Psoas muscle (tissue), 8 donors: ENCODE measurements around the gene VIPR1. TPM values are rescaled to one million over a fixed set of nuclear protein-coding genes. Genes with fewer than 3 reads are reported as not detected.

Experiments
- ATAC-seq, 4 donors: fragments of 200-7000 bp; cut with Tn5 transposase; one replicate each; pipeline ENCODE4 v1.9.1; 2020; ENCODE audit warnings: moderate library complexity in 3 of 4, mild to moderate bottlenecking in 2 of 4
- DNase-seq, 2 donors: peaks; one replicate each; pipeline ENCODE4 v3.0.0-alpha.2; 2020
- H3K27ac ChIP-seq: fragments of 200-600 bp; one replicate; pipeline ENCODE4 v1.8.0; 2022
- H3K27me3 ChIP-seq, 3 donors: fragments of 200-600 bp in 1 of 3; one replicate each; pipeline versions ENCODE4 v1.6.1 to v1.8.0; 2013 to 2022; ENCODE audit warnings: low read length in 2 of 3, mild to moderate bottlenecking in 2 of 3, moderate library complexity in 1 of 3; ENCODE audit not compliant: insufficient read depth in 3 of 3
- H3K36me3 ChIP-seq, 2 donors: fragments of 200-600 bp in 1 of 2; one replicate each; pipeline versions ENCODE4 v1.6.1 to v1.8.0; 2013 to 2022; ENCODE audit warnings: low read depth in 1 of 2, mild to moderate bottlenecking in 1 of 2, moderate library complexity in 1 of 2; ENCODE audit not compliant: insufficient read depth in 1 of 2
- H3K4me1 ChIP-seq: fragments of 200-600 bp; one replicate; pipeline ENCODE4 v1.8.0; 2022
- H3K4me3 ChIP-seq: fragments of 200-600 bp; one replicate; pipeline ENCODE4 v1.8.0; 2022; ENCODE audit warnings: mild to moderate bottlenecking
- H3K9me3 ChIP-seq: fragments of 200-600 bp; one replicate; pipeline ENCODE4 v1.8.0; 2022
- WGBS, 3 donors: extraction: QIAGEN DNeasy Blood & Tissue Kit; methylation state at CpG; one replicate each; pipeline versions ENCODE4 v1.1.6 to v1.1.7; 2013; 5-methylcytosine and 5-hydroxymethylcytosine counted together
- intact Hi-C, 2 donors: fragments of 100-400 bp; cut with DNase I; formaldehyde crosslinking; loops; one replicate each; pipeline versions ENCODE4 v1.11.0 to v1.14.2; 2022
- polyA plus RNA-seq, 3 donors: library from polyadenylated mRNA; stranded (reverse); fragments of 200-250 nt; gene quantifications; one replicate each; pipeline ENCODE4 v1.2.3, GENCODE V29; 2013
- total RNA-seq, 4 donors: library from RNA; stranded (reverse); fragmentation: NEBNext Ultra II Directional in 2 of 4; extraction: Animal tissue kit (Norgen Biotek cat#: 25700) in 2 of 4; gene quantifications; one replicate each; pipeline versions ENCODE4 v1.2.1 to v1.2.4, GENCODE V29; 2021 to 2023
- TF ChIP-seq, protein P1 (sequence below): fragments of 200-600 bp; IDR thresholded peaks from one replicate; pipeline ENCODE4 v1.8.0; 2022; ENCODE audit warnings: antibody characterized with exemption
- donor health status: healthy with polysubstance abuse.
- donor health status: DM: no; HTN: no; CAD: no; lungs with moderate emphysema.
- donor health status: Bipolar disorder and iron deficiency.
- donor health status: healthy.
- donor health status: DM: yes; HTN: yes; CAD: no.
- donor health status: DM: no; HTN: no; CAD: no.
- donor health status: DM: no; HTN: no; CAD: no.
- donor health status: DM: yes; HTN: yes; CAD: no.

VIPR1 gene
- total and polyA plus RNA-seq, 7 donors = 0.28 to 1.8 (median 0.69) TPM

DNA sequence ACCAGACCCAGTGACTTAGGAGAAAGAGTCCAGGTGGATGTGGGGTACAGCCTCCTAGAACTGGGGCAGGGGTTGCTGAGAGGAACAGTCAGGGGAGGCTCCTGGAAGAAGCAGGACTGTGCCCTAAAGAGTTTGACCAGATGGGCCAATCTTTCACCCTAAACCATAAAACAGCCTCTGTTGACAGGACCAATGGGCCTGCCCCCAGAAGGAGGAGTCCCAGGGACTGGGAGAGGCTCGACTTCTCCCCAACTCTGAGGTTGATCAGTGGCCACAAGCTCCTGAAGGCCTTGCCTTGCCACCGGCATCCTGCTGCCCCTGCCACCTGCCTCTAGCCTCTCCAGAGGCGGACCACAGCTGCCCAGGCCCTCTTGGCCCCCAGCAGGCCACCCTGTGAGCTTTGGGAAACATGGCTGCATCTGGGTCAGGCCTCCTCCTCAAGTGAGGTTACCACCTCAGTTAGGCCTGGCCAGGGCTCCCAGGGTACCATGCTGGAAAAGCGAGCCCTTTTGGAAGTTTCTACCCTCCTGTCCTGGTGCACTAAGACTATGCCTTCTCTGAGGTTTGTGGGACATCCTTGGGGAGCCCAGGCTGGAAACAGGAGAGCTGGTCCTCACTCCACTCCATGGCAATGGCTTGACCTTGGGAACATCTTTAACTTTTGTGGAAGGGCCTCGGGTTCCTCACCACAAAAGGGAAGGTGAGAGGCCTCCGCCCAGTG is 2.8 kb downstream of the VIPR1 start:
- peaks cover 8% of the 10 kb centered on the region for H3K4me1 ChIP-seq
- DNase-seq = no peak
- H3K9me3 ChIP-seq = no peaks in the 10 kb centered on the region
- TF ChIP-seq, protein P1, sequence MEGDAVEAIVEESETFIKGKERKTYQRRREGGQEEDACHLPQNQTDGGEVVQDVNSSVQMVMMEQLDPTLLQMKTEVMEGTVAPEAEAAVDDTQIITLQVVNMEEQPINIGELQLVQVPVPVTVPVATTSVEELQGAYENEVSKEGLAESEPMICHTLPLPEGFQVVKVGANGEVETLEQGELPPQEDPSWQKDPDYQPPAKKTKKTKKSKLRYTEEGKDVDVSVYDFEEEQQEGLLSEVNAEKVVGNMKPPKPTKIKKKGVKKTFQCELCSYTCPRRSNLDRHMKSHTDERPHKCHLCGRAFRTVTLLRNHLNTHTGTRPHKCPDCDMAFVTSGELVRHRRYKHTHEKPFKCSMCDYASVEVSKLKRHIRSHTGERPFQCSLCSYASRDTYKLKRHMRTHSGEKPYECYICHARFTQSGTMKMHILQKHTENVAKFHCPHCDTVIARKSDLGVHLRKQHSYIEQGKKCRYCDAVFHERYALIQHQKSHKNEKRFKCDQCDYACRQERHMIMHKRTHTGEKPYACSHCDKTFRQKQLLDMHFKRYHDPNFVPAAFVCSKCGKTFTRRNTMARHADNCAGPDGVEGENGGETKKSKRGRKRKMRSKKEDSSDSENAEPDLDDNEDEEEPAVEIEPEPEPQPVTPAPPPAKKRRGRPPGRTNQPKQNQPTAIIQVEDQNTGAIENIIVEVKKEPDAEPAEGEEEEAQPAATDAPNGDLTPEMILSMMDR = no peak
- intact Hi-C loops = no loop called here
- 89 to 91% (median 90%) methylated on average over 6 of the region's 6 CpGs for WGBS, 3 donors
- no peak overlapping the region for H3K4me3 ChIP-seq
- H3K27ac ChIP-seq = no peak overlapping the region
- no peaks in the 10 kb centered on the region for H3K36me3 ChIP-seq
- ATAC-seq = no peak
- H3K27me3 ChIP-seq = peaks cover 0 to 38% (median 11%) of the 10 kb centered on the region in 3 donors

DNA sequence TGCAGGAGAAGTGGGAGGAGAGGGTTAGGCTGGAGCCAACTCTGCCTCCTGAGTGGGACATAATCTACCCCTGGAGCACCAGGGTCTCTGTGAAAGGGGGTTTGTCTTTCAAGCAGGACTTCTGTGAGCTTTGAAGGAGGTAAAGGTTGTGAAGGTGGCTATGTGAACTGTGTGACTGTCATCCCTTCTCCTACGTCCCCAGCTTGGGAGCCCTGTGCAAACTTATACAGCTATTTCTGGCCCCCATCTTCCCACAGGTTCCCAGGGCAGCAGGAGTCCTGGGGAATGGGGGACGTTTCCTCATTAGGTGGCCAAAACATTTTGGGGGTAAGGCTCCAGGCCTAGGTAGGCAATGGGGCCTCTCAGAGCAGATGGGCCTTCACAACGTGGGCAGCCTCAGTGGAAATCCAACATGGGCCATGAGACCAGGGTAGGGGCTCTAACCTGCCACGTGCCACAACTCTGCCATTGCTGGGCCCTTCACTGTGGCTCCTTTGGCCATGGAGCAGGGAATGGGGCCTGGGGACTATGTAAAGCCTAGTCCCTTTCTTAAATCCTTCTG is 3.5 kb downstream of the VIPR1 start:
- no peak overlapping the region for H3K27ac ChIP-seq
- H3K27me3 ChIP-seq = peaks cover 0 to 33% (median 8%) of the 10 kb centered on the region in 3 donors
- no peak overlapping the region for H3K4me3 ChIP-seq
- intact Hi-C loops = no loop called here
- no peak for ATAC-seq
- WGBS, 3 donors = 78 to 96% (median 87%) methylated on average over 4 of the region's 4 CpGs
- peaks cover 8% of the 10 kb centered on the region for H3K4me1 ChIP-seq
- TF ChIP-seq, protein P1 = no peak
- no peaks in the 10 kb centered on the region for H3K9me3 ChIP-seq
- H3K36me3 ChIP-seq = no peaks in the 10 kb centered on the region
- no peak for DNase-seq

DNA sequence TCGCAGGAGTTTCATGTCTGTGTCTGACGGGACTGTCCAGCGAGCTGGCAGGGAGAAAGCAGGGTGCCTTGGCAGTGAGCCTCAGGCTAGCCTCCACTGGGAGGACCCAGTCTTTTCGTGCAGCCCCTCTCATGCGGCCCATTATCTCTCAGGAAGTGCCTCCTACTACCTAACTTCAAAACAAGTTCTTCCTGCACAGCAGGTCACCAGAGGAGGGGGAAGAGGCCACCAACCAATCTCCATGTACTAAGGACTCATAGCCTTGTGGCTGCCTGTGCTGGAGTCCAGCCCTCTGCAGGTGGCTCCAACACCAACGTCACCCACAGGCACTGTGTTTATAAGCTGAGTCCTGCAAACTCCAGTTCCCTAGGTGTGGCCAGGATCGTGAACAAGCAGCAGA is 4.8 kb downstream of the VIPR1 start:
- 45 to 58% (median 49%) methylated on average over 7 of the region's 7 CpGs for WGBS, 3 donors
- Histone ChIP-seq H3K27me3 (peaks cover 0 to 20% (median 5%) of the 10 kb centered on the region in 3 donors), H3K4me1 (peaks cover 1% of the 10 kb centered on the region), H3K27ac (no peak overlapping the region), H3K36me3 (no peaks in the 10 kb centered on the region), H3K9me3 (no peaks in the 10 kb centered on the region), H3K4me3 (no peak overlapping the region)
- no peak for DNase-seq
- intact Hi-C loops = no loop called here
- TF ChIP-seq, protein P1 = no peak
- ATAC-seq = no peak

DNA sequence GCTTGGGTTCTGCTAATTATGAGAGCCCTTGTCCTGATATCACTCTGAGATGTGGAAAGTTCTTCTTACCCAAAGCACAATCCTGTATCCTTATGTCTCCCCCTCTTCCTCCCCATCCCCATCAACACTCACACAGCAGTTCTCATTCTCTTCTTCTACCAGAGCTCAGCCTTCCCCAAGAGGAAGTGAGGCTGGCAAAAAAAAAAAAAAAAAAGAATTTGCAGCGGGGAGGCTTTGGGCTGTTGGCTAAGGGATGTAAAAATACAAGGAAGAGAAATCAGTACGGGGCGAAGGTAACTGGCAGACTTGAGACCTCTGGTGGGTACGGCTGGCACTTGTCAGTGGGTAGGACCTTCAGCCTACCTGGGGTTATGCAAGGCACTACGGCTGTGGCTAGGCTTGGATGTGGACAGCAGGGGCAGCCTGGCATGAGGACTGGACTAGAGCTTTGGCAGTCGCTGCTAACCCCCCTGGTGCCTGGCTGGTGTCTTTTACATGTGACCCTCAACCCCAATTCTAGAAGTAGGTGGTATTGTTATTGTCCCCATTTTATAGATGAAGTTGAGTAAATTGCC is 5.4 kb downstream of the VIPR1 start:
- intact Hi-C loops = no loop called here
- DNase-seq (no peak), ATAC-seq (no peak)
- TF ChIP-seq, protein P1 = no peak
- Histone ChIP-seq H3K36me3 (no peaks in the 10 kb centered on the region), H3K4me3 (no peak overlapping the region), H3K4me1 (no peaks in the 10 kb centered on the region), H3K9me3 (no peaks in the 10 kb centered on the region), H3K27me3 (peaks cover 0 to 14% (median 5%) of the 10 kb centered on the region in 3 donors), H3K27ac (no peak overlapping the region)
- 64 to 81% (median 73%) methylated on average over 6 of the region's 6 CpGs for WGBS, 3 donors
